Neural crest cell (in vitro differentiated cells): ENCODE data around the gene HSD11B1L. TPM values are rescaled to one million over a fixed set of nuclear protein-coding genes. Genes with fewer than 3 reads are reported as not detected.

Experiments used
- DNase-seq: peaks from one replicate; pipeline ENCODE4 v3.0.0; 2021; ENCODE audit warnings: low read depth, mixed read lengths, low spot score
- H3K27ac Mint-ChIP-seq: one replicate; pipeline ENCODE4 v1.8.0; 2021; ENCODE audit warnings: mild to moderate bottlenecking, mixed read lengths; ENCODE audit not compliant: unreplicated experiment
- H3K27me3 Mint-ChIP-seq: 2 replicates; pipeline ENCODE4 v1.8.0; 2021; ENCODE audit warnings: low read depth, mild to moderate bottlenecking, mixed read lengths
- H3K36me3 Mint-ChIP-seq: 2 replicates; pipeline ENCODE4 v1.8.0; 2021; ENCODE audit warnings: low read depth, mild to moderate bottlenecking, mixed read lengths
- H3K4me1 Mint-ChIP-seq: 2 replicates; pipeline ENCODE4 v1.8.0; 2021; ENCODE audit warnings: mixed read lengths
- H3K4me3 Mint-ChIP-seq: one replicate; pipeline ENCODE4 v1.8.0; 2021; ENCODE audit warnings: mild to moderate bottlenecking, mixed read lengths
- H3K9me3 Mint-ChIP-seq: 2 replicates; pipeline ENCODE4 v1.8.0; 2021; ENCODE audit warnings: mixed read lengths
- total RNA-seq: library from RNA; stranded (reverse); gene quantifications from 2 replicates; pipeline ENCODE4 v1.2.1, GENCODE V29; 2021
- TF ChIP-seq, protein P1 (sequence below): fragments of 200-600 bp; sonication (generic); conservative IDR thresholded peaks from 2 replicates; pipeline ENCODE4 v1.5.0; 2021; ENCODE audit warnings: antibody characterized with exemption, mild to moderate bottlenecking

HSD11B1L gene
- total RNA-seq, 1 donor from 2014 or later, result 21.7 TPM

DNA sequence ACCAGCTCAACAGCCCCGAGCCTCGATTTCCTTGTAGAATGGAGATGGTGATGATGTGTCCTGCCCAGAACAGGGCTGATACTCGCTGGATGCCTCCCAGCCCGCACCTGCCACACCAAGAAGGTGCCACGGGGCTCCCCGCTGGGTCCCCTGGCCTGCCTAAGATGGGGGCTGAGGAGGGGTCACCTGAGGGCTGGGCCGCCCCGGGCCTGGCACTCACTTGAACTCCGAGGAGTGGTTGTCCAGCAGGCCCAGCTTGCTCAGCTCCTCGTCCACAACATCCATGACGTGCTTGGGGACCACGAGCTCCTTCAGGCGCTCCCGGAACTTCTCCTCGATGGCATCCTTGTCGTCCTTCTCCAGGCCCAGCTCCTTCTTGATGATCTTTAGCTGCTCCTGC lies 24.7 kb downstream of the HSD11B1L start:
- Mint-ChIP-seq H3K9me3 (no peaks in the 10 kb centered on the region), H3K27ac (no peak overlapping the region), H3K27me3 (no peaks in the 10 kb centered on the region), H3K4me1 (no peaks in the 10 kb centered on the region), H3K36me3 (peaks cover 13% of the 10 kb centered on the region), H3K4me3 (no peak overlapping the region)
- DNase-seq, result no peak
- TF ChIP-seq, protein P1, sequence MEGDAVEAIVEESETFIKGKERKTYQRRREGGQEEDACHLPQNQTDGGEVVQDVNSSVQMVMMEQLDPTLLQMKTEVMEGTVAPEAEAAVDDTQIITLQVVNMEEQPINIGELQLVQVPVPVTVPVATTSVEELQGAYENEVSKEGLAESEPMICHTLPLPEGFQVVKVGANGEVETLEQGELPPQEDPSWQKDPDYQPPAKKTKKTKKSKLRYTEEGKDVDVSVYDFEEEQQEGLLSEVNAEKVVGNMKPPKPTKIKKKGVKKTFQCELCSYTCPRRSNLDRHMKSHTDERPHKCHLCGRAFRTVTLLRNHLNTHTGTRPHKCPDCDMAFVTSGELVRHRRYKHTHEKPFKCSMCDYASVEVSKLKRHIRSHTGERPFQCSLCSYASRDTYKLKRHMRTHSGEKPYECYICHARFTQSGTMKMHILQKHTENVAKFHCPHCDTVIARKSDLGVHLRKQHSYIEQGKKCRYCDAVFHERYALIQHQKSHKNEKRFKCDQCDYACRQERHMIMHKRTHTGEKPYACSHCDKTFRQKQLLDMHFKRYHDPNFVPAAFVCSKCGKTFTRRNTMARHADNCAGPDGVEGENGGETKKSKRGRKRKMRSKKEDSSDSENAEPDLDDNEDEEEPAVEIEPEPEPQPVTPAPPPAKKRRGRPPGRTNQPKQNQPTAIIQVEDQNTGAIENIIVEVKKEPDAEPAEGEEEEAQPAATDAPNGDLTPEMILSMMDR, result no peak

DNA sequence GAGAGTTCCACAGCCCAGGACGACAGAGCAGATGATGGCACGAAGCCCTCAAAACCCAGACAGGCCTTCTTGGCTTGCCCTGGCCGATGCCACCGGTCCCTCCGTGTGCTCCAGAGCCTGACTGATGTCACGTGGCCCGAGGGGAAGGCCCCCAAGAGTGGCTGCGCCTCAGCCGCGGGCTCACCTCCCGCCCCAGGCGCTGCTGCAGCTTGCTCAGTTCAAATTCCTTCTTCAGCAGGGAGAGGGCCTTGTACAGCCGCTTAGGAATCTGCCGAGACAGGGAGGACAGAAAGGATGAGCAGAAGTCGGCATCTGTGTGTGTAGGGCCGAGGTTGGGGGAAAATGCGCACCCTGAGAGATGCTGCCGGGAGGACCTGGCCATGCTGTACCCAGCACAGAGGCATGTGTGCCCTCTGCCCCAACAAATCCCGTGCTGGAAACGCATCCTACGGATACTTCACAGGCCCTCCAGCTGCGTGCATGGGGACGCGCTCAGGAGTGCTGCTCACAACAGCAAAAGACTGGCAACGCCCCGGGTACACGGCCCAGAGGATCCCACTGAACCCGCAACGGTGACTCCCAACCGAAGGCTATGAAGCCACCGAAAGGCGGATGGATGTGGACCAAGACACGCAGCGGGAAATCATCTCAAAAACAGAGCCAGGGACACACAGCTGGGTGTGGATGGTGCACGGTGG lies 26.2 kb downstream of the HSD11B1L start:
- Mint-ChIP-seq H3K4me3 (no peak overlapping the region), H3K4me1 (no peaks in the 10 kb centered on the region)
- no peak for DNase-seq

DNA sequence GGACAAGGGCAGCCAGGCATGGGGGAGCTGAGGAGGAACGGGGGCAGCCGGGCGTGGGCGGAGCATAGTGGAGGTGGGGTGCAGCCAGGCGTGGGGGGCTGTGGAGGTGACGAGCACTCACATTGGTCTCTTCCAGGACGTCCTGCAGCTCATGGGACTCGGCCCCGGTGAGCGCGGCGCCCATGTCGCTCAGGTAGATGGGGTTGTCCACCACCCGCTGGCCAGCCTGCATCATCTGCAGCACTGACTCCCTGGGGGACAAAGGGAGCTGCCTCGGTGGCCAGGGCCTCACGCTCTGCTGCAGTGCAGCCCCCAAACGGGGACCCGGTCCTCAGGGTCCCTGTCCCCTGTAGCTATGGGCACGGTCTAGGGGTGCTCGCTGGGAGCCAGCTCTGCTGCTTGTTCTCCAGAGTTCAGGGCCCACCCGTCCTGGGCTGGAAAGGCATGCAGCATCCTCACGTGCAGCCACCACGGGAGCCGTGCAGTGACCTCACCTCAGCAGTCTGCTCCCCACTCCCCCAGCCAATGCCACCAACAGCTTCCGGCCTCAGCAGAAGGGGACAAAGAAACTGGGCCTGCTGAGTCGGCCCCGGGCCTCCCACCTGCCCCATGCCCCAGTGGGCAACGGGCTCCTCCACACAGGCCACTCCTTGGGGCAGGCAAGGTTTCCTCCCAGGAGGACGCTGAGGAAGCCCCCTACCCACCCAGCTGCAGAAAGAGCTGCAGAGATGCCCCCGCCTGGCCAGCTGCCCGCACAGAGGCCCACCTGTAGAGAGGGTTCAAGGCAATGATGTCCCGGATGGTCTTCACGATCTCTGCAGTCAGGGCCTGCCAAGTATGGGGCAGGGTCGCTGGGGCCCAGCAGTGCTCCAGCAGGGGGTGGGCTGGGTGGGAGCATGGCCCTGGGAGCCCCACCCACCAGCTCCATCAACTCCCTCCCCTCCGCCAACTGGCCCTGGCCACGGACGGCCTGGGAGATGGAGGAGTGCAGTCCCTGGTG lies 27.0 kb downstream of the HSD11B1L start:
- Mint-ChIP-seq H3K4me1 (no peaks in the 10 kb centered on the region), H3K27me3 (no peaks in the 10 kb centered on the region), H3K36me3 (peaks cover 6% of the 10 kb centered on the region), H3K4me3 (no peak overlapping the region), H3K9me3 (no peaks in the 10 kb centered on the region), H3K27ac (no peak overlapping the region)
- TF ChIP-seq, protein P1, result no peak
- no peak for DNase-seq

More for the DNA sequence above, 26.2 kb downstream of the HSD11B1L start:
- Mint-ChIP-seq H3K36me3 (peaks cover 6% of the 10 kb centered on the region), H3K27ac (no peak overlapping the region), H3K9me3 (no peaks in the 10 kb centered on the region), H3K27me3 (no peaks in the 10 kb centered on the region)
- TF ChIP-seq, protein P1, result no peak

DNA sequence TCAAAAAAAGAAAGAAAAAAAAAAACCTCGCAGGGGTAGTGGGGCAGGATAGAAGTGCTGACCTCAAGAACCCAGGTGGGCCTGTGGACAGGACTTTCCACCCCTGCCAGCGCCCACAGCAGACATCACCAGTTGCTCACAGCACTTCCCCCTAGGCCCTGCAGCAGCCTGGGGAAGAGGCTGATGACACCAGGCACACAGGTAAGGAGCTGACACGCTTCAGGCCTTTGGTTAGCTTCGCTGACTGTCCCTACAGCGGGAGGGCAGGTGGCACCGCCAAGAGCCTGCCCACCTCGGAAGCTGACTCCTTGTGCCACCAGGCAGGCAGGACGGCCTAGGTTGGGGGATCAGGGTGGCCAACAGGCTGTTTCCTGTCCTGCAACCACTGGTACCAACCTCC lies 30.2 kb downstream of the HSD11B1L start:
- H3K27me3 Mint-ChIP-seq, result no peaks in the 10 kb centered on the region
- H3K36me3 Mint-ChIP-seq, result no peaks in the 10 kb centered on the region
- TF ChIP-seq, protein P1, result no peak
- H3K4me3 Mint-ChIP-seq, result no peak overlapping the region
- H3K4me1 Mint-ChIP-seq, result peaks cover 3% of the 10 kb centered on the region
- no peaks in the 10 kb centered on the region for H3K9me3 Mint-ChIP-seq
- no peak for DNase-seq
- H3K27ac Mint-ChIP-seq, result no peak overlapping the region

DNA sequence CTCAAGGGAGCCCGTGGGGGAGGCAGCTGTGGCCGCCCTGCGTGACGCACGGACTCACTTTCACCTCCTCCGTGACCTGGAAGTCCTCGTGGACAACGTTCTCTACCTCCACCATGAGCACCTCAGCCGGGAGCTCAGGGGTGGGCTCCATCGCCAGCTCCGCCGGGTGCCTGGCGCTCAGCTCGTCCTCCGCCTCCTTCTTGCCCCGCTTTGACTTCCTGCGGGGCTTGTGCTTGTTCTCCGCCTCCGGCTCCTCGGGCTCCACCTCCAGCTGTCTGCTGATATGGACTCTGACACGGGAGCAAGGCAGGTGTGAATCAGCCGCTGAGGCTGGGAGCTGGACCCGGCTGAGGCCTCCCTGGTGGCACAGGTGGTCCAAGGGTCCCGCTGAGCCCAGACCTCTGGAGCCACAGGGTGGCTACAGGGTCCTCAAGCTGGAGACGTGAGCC lies 30.9 kb downstream of the HSD11B1L start:
- DNase-seq, result no peak

More for the DNA sequence above, 30.9 kb downstream of the HSD11B1L start:
- no peaks in the 10 kb centered on the region for H3K36me3 Mint-ChIP-seq
- TF ChIP-seq, protein P1, result no peak
- H3K27me3 Mint-ChIP-seq, result no peaks in the 10 kb centered on the region
- H3K4me3 Mint-ChIP-seq, result no peak overlapping the region
- H3K4me1 Mint-ChIP-seq, result peaks cover 3% of the 10 kb centered on the region
- no peak overlapping the region for H3K27ac Mint-ChIP-seq
- no peaks in the 10 kb centered on the region for H3K9me3 Mint-ChIP-seq
